BLaER1 treated with 17β-estradiol and CSF1 and Interleukin-3, amounts not matched to agents 10 nM and 100 nM (cell line): ENCODE measurements around the gene PLXNA2.
A peak's percentile ranks its signal among the peaks of the same experiment; 100 is the strongest.

Source experiments
- H3K27ac ChIP-seq, 11 experiments: shearing (Covaris generic); formaldehyde crosslinking; 2 replicates each; pipeline ENCODE4 v1.8.1; 2022
- H3K27me3 ChIP-seq, 11 experiments: shearing (Covaris generic); formaldehyde crosslinking; 2 replicates each; pipeline ENCODE4 v1.8.1; 2022
- H3K36me3 ChIP-seq, 11 experiments: shearing (Covaris generic); formaldehyde crosslinking; 2 replicates each; pipeline ENCODE4 v1.8.1; 2022
- H3K4me1 ChIP-seq, 10 experiments: shearing (Covaris generic); formaldehyde crosslinking; 2 replicates each; pipeline ENCODE4 v1.8.1; 2022
- H3K4me2 ChIP-seq, 11 experiments: shearing (Covaris generic); formaldehyde crosslinking; 2 replicates each; pipeline ENCODE4 v1.8.1; 2022
- H3K4me3 ChIP-seq, 10 experiments: shearing (Covaris generic); formaldehyde crosslinking; 2 replicates each; pipeline ENCODE4 v1.8.1; 2022
- H3K9ac ChIP-seq, 11 experiments: shearing (Covaris generic); formaldehyde crosslinking; 2 replicates each; pipeline ENCODE4 v1.8.1; 2022
- H3K9me3 ChIP-seq, 11 experiments: shearing (Covaris generic); formaldehyde crosslinking; replicated peaks in 1 of 11; 2 replicates each; pipeline ENCODE4 v1.8.1; 2022
- H4K20me1 ChIP-seq, 11 experiments: shearing (Covaris generic); formaldehyde crosslinking; 2 replicates each; pipeline ENCODE4 v1.8.1; 2022
- Cebpa-rat ChIP-seq, 11 experiments: shearing (Covaris generic); IDR thresholded peaks; 2 replicates each; pipeline ENCODE4 v1.8.1; 2022

Gene PLXNA2

GRCh38 chr1:208177656-208178055, 66.5 kb downstream of the PLXNA2 start:
- Histone ChIP-seq H3K4me1 (peaks cover 0 to 25% (median 14%) of the 10 kb centered on the region in 10 experiments; a peak in 12 of 20 replicates), H3K4me2 (no peak overlapping the region), H3K27me3 (no peaks in the 10 kb centered on the region), H3K9ac (no peak overlapping the region), H3K4me3 (no peak overlapping the region), H3K9me3 (no peaks in the 10 kb centered on the region), H3K27ac (no peak overlapping the region), H3K36me3 (no peaks in the 10 kb centered on the region), H4K20me1 (no peaks in the 10 kb centered on the region; a peak in 1 of 22 replicates)
- TF ChIP-seq Cebpa-rat (IDR thresholded peaks at IDR 0.05) = no peak

GRCh38 chr1:208176649-208177048, 67.5 kb downstream of the PLXNA2 start:
- no peaks in the 10 kb centered on the region for H3K27me3 ChIP-seq
- H3K36me3 ChIP-seq = no peaks in the 10 kb centered on the region
- no peak overlapping the region for H3K4me3 ChIP-seq
- no peak overlapping the region for H3K9ac ChIP-seq
- no peak for TF ChIP-seq Cebpa-rat (IDR thresholded peaks at IDR 0.05)
- no peaks in the 10 kb centered on the region; a peak in 1 of 22 replicates for H4K20me1 ChIP-seq
- peaks cover 0 to 32% (median 21%) of the 10 kb centered on the region in 10 experiments; a peak in 16 of 20 replicates for H3K4me1 ChIP-seq
- H3K27ac ChIP-seq = no peak overlapping the region
- no peak overlapping the region for H3K4me2 ChIP-seq
- no peaks in the 10 kb centered on the region for H3K9me3 ChIP-seq

GRCh38 chr1:208175508-208175895, 68.7 kb downstream of the PLXNA2 start:
- Histone ChIP-seq H3K9ac (no peak overlapping the region), H3K27me3 (no peaks in the 10 kb centered on the region), H3K27ac (no peak overlapping the region), H3K4me3 (no peak overlapping the region), H3K9me3 (no peaks in the 10 kb centered on the region), H3K36me3 (no peaks in the 10 kb centered on the region), H4K20me1 (no peaks in the 10 kb centered on the region; a peak in 1 of 22 replicates), H3K4me1 (peaks cover 0 to 39% (median 30%) of the 10 kb centered on the region in 10 experiments; a peak in 17 of 20 replicates), H3K4me2 (no peak overlapping the region)
- TF ChIP-seq Cebpa-rat (IDR thresholded peaks at IDR 0.05) = no peak

- H3K4me3 ChIP-seq = no peak overlapping the region
- H3K27me3 ChIP-seq = no peaks in the 10 kb centered on the region
- no peak overlapping the region for H3K27ac ChIP-seq
- H3K9me3 ChIP-seq = no peaks in the 10 kb centered on the region
- H3K4me1 ChIP-seq = peaks cover 0 to 39% (median 31%) of the 10 kb centered on the region in 10 experiments; a peak in 17 of 20 replicates
- no peaks in the 10 kb centered on the region for H3K36me3 ChIP-seq
- TF ChIP-seq Cebpa-rat (IDR thresholded peaks at IDR 0.05) = no peak
- H4K20me1 ChIP-seq = no peaks in the 10 kb centered on the region; a peak in 1 of 22 replicates
- no peak overlapping the region for H3K4me2 ChIP-seq
- no peak overlapping the region for H3K9ac ChIP-seq
Observed at GRCh38 chr1:208174731-208175507, 69.3 kb downstream of the PLXNA2 start.

GRCh38 chr1:208174200-208174599, 70.0 kb downstream of the PLXNA2 start:
- H3K36me3 ChIP-seq = no peaks in the 10 kb centered on the region
- no peaks in the 10 kb centered on the region for H3K27me3 ChIP-seq
- H3K9ac ChIP-seq = no peak overlapping the region
- no peaks in the 10 kb centered on the region; a peak in 1 of 22 replicates for H4K20me1 ChIP-seq
- no peak overlapping the region for H3K4me3 ChIP-seq
- H3K4me2 ChIP-seq = peak overlapping the region in 8 of 11 experiments; percentile 3 to 36 (median 26); a peak in 11 of 22 replicates
- peaks cover 0 to 40% (median 34%) of the 10 kb centered on the region in 10 experiments; a peak in 17 of 20 replicates for H3K4me1 ChIP-seq
- no peak for TF ChIP-seq Cebpa-rat (IDR thresholded peaks at IDR 0.05)
- no peaks in the 10 kb centered on the region for H3K9me3 ChIP-seq
- H3K27ac ChIP-seq = no peak overlapping the region

- no peaks in the 10 kb centered on the region; a peak in 1 of 22 replicates for H4K20me1 ChIP-seq
- H3K4me2 ChIP-seq = peak overlapping the region in 8 of 11 experiments; percentile 3 to 36 (median 26); a peak in 11 of 22 replicates
- H3K9me3 ChIP-seq = no peaks in the 10 kb centered on the region
- H3K4me3 ChIP-seq = no peak overlapping the region
- no peak overlapping the region for H3K9ac ChIP-seq
- peaks cover 0 to 45% (median 36%) of the 10 kb centered on the region in 10 experiments; a peak in 17 of 20 replicates for H3K4me1 ChIP-seq
- H3K27ac ChIP-seq = no peak overlapping the region
- no peak for TF ChIP-seq Cebpa-rat (IDR thresholded peaks at IDR 0.05)
- H3K27me3 ChIP-seq = no peaks in the 10 kb centered on the region
- H3K36me3 ChIP-seq = no peaks in the 10 kb centered on the region
Observed at GRCh38 chr1:208173749-208174148, 70.4 kb downstream of the PLXNA2 start.

GRCh38 chr1:208172423-208173145, 71.6 kb downstream of the PLXNA2 start:
- H3K4me1 ChIP-seq = peaks cover 0 to 46% (median 36%) of the 10 kb centered on the region in 10 experiments; a peak in 17 of 20 replicates
- H3K4me3 ChIP-seq = no peak overlapping the region
- H3K9me3 ChIP-seq = no peaks in the 10 kb centered on the region
- no peaks in the 10 kb centered on the region for H3K27me3 ChIP-seq
- no peaks in the 10 kb centered on the region for H3K36me3 ChIP-seq
- H3K27ac ChIP-seq = no peak overlapping the region
- H4K20me1 ChIP-seq = no peaks in the 10 kb centered on the region; a peak in 1 of 22 replicates
- TF ChIP-seq Cebpa-rat (IDR thresholded peaks at IDR 0.05) = no peak
- H3K9ac ChIP-seq = no peak overlapping the region
- H3K4me2 ChIP-seq = peak overlapping the region in 6 of 11 experiments; percentile 7 to 72 (median 44); a peak in 3 of 22 replicates

- no peak for TF ChIP-seq Cebpa-rat (IDR thresholded peaks at IDR 0.05)
- H3K4me2 ChIP-seq = peak overlapping the region in 10 of 11 experiments; percentile 1 to 72 (median 46); a peak in 13 of 22 replicates
- no peak overlapping the region for H3K4me3 ChIP-seq
- no peaks in the 10 kb centered on the region for H3K9me3 ChIP-seq
- no peak overlapping the region for H3K9ac ChIP-seq
- no peaks in the 10 kb centered on the region; a peak in 1 of 22 replicates for H4K20me1 ChIP-seq
- H3K27ac ChIP-seq = no peak overlapping the region
- H3K36me3 ChIP-seq = no peaks in the 10 kb centered on the region
- peaks cover 0 to 46% (median 36%) of the 10 kb centered on the region in 10 experiments; a peak in 17 of 20 replicates for H3K4me1 ChIP-seq
- H3K27me3 ChIP-seq = no peaks in the 10 kb centered on the region
Observed at GRCh38 chr1:208171616-208172422, 72.4 kb downstream of the PLXNA2 start.
